Hippocampal formation (tissue), 2 donors: Measurements from ENCODE around the gene RNASEH2A.

Experiments used
- DNase-seq, 2 donors: peaks; one replicate each; lab custom pipeline; 2025; lab: John Stamatoyannopoulos, UW

The RNASEH2A gene

GRCh38 chr19:12806242-12807081 lies at the start of gene RNASEH2A:
RNASEH2A (plus strand) TSS chr19:12806584; CDS start chr19:12806674, 90 bp downstream.
- peak; percentile 86 to 89 for DNase-seq

GRCh38 chr19:12757544-12758274 lies 48.7 kb upstream of the RNASEH2A start:
- peak in 1 of 2 donors; percentile 2 for DNase-seq

- no peak for DNase-seq
These were observed 46.7 kb upstream of the RNASEH2A start for GRCh38 chr19:12759686-12760085.

- DNase-seq, result no peak
These were observed 43.3 kb upstream of the RNASEH2A start for GRCh38 chr19:12763100-12763499.

GRCh38 chr19:12764698-12765097 lies 41.7 kb upstream of the RNASEH2A start:
- no peak for DNase-seq

- peak; percentile 60 to 70 for DNase-seq
These were observed 40.3 kb upstream of the RNASEH2A start for GRCh38 chr19:12766051-12766521.

- no peak for DNase-seq
These were observed 39.2 kb upstream of the RNASEH2A start for GRCh38 chr19:12767150-12767549.

GRCh38 chr19:12767666-12768065 lies 38.7 kb upstream of the RNASEH2A start:
- no peak for DNase-seq

GRCh38 chr19:12769689-12770088 lies 36.7 kb upstream of the RNASEH2A start:
- DNase-seq, result no peak

GRCh38 chr19:12770922-12771321 lies 35.5 kb upstream of the RNASEH2A start:
- DNase-seq, result no peak

GRCh38 chr19:12772323-12772722 lies 34.1 kb upstream of the RNASEH2A start:
- no peak for DNase-seq

GRCh38 chr19:12773571-12773970 lies 32.8 kb upstream of the RNASEH2A start:
- DNase-seq, result no peak

- no peak for DNase-seq
These were observed 31.5 kb upstream of the RNASEH2A start, which contains the start of gene HOOK2 for GRCh38 chr19:12774588-12775555. HOOK2 (minus strand) TSS chr19:12775552; CDS start chr19:12775449, 103 bp downstream.

- DNase-seq, result peak; percentile 51 to 73
These were observed 29.0 kb upstream of the RNASEH2A start for GRCh38 chr19:12777217-12778016.

GRCh38 chr19:12778017-12778904 lies 28.1 kb upstream of the RNASEH2A start:
- DNase-seq, result peak in 1 of 2 donors; percentile 55

GRCh38 chr19:12778905-12779161 lies 27.6 kb upstream of the RNASEH2A start:
- DNase-seq, result no peak

GRCh38 chr19:12779162-12779993 lies 27.0 kb upstream of the RNASEH2A start:
- no peak for DNase-seq

GRCh38 chr19:12782174-12782423 lies 24.3 kb upstream of the RNASEH2A start:
- no peak for DNase-seq
